Esophagus squamous epithelium (tissue), 4 donors: ENCODE results near the gene FOXD4.
"Not testable (repeated sequence)": the region's sequence is repeated elsewhere in the genome, so short reads cannot be mapped to it uniquely, and the experiment has no call there.

Experiments
- POLR2A ChIP-seq, 4 donors: fragments of 450-650 bp; IDR thresholded peaks; one replicate each; pipeline ENCODE4 v1.6.1; 2017; ENCODE audit warnings: antibody characterized with exemption in 4 of 4, mild to moderate bottlenecking in 4 of 4, moderate library complexity in 3 of 4
- TF ChIP-seq, protein P1 (sequence below), 6 experiments: fragments of 450-650 bp in 4 of 6; fragments of 200-600 bp in 2 of 6; sonication (generic) in 2 of 6; IDR thresholded peaks; one replicate each; pipeline ENCODE4 v1.5.1; 2016 to 2019; ENCODE audit warnings: antibody characterized with exemption in 6 of 6, mild to moderate bottlenecking in 4 of 6, moderate library complexity in 4 of 6

DNA sequence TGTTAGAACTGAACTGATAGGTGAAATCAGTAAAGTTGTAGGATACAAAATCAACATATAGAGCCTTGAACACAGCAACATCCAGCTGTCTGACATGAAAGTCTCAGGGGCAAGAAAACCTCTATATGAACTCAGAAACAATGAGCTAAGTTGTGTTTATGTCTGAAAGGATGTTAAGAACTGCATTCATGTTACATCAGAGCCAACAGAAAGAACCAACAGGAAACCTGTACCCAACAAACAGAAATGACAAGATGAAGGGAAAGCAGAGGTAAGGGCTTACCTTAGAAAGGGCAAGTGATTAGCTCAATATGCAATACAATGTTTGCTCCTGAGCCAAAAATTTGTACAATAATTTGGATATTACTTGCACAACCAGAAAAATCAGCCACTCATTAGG lies 31.5 kb downstream of the FOXD4 start:
- TF ChIP-seq, protein P1, sequence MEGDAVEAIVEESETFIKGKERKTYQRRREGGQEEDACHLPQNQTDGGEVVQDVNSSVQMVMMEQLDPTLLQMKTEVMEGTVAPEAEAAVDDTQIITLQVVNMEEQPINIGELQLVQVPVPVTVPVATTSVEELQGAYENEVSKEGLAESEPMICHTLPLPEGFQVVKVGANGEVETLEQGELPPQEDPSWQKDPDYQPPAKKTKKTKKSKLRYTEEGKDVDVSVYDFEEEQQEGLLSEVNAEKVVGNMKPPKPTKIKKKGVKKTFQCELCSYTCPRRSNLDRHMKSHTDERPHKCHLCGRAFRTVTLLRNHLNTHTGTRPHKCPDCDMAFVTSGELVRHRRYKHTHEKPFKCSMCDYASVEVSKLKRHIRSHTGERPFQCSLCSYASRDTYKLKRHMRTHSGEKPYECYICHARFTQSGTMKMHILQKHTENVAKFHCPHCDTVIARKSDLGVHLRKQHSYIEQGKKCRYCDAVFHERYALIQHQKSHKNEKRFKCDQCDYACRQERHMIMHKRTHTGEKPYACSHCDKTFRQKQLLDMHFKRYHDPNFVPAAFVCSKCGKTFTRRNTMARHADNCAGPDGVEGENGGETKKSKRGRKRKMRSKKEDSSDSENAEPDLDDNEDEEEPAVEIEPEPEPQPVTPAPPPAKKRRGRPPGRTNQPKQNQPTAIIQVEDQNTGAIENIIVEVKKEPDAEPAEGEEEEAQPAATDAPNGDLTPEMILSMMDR (IDR thresholded peaks at IDR 0.05), result not testable (repeated sequence)
- TF ChIP-seq POLR2A (IDR thresholded peaks at IDR 0.05), result not testable (repeated sequence)
